ENCODE data around the gene HK1. TPM values are rescaled to one million over a fixed set of nuclear protein-coding genes. Genes with fewer than 3 reads are reported as not detected.
"Not testable (repeated sequence)": the region's sequence is repeated elsewhere in the genome, so short reads cannot be mapped to it uniquely, and the experiment has no call there.

The HK1 gene
- total RNA-seq, 2 experiments from 2014 or later = 118 to 123 TPM

DNA sequence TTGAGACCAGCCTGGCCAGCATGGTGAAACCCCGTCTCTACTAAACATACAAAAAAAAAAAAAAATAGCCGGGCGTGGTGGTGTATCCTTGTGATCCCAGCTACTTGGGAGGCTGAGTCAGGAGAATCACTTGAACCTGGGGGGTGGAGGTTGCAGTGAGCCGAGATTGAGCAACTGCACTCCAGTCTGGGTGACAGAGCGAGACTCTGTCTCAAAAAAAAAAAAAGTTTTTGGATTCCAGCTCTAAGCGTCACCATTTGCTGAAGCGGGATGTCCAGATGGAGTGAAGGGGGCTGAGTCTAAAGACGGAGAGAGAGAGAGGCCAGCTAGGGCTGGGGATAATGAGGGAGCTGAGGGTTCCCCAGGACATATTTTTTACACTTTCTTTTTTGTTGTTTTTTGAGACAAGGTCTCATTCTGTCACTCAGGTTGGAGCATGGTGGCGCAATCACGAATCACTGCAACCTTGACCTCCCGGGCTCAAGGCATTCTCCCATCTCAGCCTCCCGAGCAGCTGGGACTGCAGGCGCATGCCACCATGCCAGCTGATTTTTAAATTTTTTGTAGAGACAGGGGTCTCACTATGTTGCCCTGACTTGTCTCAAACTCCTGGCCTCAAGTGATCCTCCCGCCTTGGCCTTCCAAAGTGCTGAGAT is 9.4 kb upstream of the HK1 start:
- DNase-seq (no peak), ATAC-seq (ENCODE audit: low read depth) (no peak)
- Mint-ChIP-seq H3K36me3 (no peaks in the 10 kb centered on the region), H3K4me3 (no peak overlapping the region), H3K27me3 (peaks cover 7% of the 10 kb centered on the region), H3K9me3 (no peaks in the 10 kb centered on the region), H3K27ac (no peak overlapping the region), H3K4me1 (peaks cover 6% of the 10 kb centered on the region)
- POLR2A ChIA-PET = no interaction called here

DNA sequence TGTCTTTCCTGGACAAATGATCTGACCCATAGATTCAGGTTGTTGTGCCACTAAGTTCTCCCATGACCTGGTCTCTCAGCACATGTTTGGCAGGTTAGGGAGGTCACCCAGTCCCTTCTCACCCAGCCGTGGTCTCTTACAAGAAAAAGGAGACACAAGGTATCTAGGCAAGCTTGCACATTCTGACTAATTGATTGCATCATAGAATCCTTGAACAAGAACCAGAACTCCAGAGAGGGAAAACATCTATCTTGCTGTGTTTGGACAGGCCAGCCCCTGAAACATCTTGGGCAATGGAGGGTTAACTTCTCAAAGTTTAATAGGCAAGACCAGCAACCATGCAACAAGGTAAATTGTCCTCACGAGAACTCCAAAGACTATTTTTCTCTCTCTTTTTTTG is 8.5 kb upstream of the HK1 start:
- Mint-ChIP-seq H3K9me3 (no peaks in the 10 kb centered on the region), H3K27me3 (peaks cover 7% of the 10 kb centered on the region), H3K36me3 (no peaks in the 10 kb centered on the region), H3K4me1 (peaks cover 6% of the 10 kb centered on the region), H3K27ac (no peak overlapping the region), H3K4me3 (no peak overlapping the region)
- ATAC-seq (ENCODE audit: low read depth) = no peak
- POLR2A ChIA-PET = interaction anchor here (1.0 kb wide), 1 partner anchor 48 kb away, joined by 3 read pairs; no protein-coding TSS in a partner anchor
- no peak for DNase-seq

DNA sequence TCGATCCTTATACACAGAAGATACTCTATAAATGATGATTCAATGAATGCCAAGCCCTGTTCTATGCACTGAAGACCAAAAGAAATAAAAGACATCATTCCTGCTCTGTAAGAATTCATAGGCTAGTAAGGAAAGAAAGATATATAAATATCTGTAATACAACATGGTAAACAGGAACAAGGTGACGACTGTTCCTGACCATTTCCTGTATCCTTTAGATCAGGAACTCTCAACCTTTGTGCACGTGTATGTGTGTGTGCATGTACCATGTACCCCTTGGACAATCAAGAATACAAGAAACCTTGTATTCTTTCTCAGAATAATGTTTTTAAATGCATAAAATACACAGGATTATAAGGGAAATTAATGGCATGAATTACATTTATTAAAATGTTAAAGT is 7.3 kb upstream of the HK1 start:
- Mint-ChIP-seq H3K9me3 (no peaks in the 10 kb centered on the region), H3K4me3 (no peak overlapping the region), H3K4me1 (peaks cover 6% of the 10 kb centered on the region), H3K27me3 (peaks cover 7% of the 10 kb centered on the region), H3K36me3 (no peaks in the 10 kb centered on the region), H3K27ac (no peak overlapping the region)
- POLR2A ChIA-PET = no interaction called here
- DNase-seq (no peak), ATAC-seq (ENCODE audit: low read depth) (no peak)

DNA sequence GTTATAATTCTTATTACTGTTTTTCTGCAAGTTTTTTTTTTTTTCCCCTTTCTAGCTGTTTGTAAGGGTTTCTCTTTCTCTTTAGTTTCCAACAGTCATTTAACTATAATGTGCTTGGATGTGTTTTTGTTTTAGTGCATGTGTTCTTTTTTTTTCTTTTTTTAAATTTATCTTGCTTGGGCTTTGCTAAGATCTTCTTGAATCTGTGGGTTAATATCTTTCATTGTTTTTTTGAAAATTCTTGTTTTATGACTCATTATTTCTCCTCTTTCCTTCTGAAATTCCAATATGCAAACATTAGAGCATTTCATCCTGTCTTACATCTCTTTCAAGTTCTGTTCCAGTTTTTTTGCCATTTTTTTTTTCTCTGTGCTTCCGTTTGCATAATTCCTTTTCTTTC is 5.7 kb upstream of the HK1 start:
- H3K9me3 Mint-ChIP-seq = no peaks in the 10 kb centered on the region
- H3K4me3 Mint-ChIP-seq = no peak overlapping the region
- DNase-seq = no peak
- H3K27ac Mint-ChIP-seq = no peak overlapping the region
- H3K36me3 Mint-ChIP-seq = no peaks in the 10 kb centered on the region
- ATAC-seq (ENCODE audit: low read depth) = no peak
- peaks cover 7% of the 10 kb centered on the region for H3K27me3 Mint-ChIP-seq
- peaks cover 4% of the 10 kb centered on the region for H3K4me1 Mint-ChIP-seq
- POLR2A ChIA-PET = no interaction called here

DNA sequence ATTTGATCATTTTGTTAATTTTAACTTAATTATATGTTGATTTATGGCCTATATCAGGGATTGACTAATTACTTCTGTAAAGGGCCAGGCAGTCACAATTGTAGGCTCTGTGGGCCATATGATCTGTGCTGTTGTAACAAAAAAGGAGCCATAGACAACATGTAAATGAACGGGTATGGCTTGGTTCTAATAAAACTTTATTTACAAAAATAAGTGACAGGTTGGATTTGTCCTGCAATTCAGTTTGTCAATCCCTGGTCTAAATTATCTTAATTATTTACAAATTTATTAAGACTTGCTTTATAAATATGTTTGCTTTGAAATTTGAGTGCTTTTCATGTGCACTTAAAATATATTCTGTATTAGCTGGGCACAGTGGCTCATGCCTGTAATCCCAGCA is 2.9 kb upstream of the HK1 start:
- POLR2A ChIA-PET = no interaction called here
- ATAC-seq (ENCODE audit: low read depth) = no peak
- DNase-seq = no peak
- no peaks in the 10 kb centered on the region for H3K9me3 Mint-ChIP-seq
- peaks cover 4% of the 10 kb centered on the region for H3K4me1 Mint-ChIP-seq
- no peaks in the 10 kb centered on the region for H3K36me3 Mint-ChIP-seq
- no peak overlapping the region for H3K4me3 Mint-ChIP-seq
- no peaks in the 10 kb centered on the region for H3K27me3 Mint-ChIP-seq
- H3K27ac Mint-ChIP-seq = no peak overlapping the region

DNA sequence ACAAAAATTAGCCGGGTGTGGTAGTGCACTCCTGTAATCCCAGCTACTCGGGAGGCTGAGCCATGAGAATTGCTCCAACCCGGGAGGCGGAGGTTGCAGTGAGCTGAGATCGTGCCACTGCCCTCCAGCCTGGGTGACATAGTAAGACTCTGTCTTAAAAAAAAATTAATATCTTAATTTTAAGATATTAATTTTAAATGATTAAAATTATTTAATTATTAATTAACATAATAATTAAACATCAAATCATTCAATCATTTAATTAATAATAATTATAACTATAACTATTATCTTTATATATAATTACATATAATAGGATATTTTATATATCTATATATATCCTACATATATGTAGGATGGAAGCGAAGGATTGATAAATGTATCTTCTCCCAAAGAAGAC is 1.8 kb upstream of the HK1 start:
- DNase-seq = no peak
- POLR2A ChIA-PET = no interaction called here
- ATAC-seq (ENCODE audit: low read depth) = no peak
- no peaks in the 10 kb centered on the region for H3K36me3 Mint-ChIP-seq
- H3K9me3 Mint-ChIP-seq = no peaks in the 10 kb centered on the region
- no peak overlapping the region for H3K27ac Mint-ChIP-seq
- no peak overlapping the region for H3K4me3 Mint-ChIP-seq
- H3K4me1 Mint-ChIP-seq = no peaks in the 10 kb centered on the region
- peaks cover 4% of the 10 kb centered on the region for H3K27me3 Mint-ChIP-seq

DNA sequence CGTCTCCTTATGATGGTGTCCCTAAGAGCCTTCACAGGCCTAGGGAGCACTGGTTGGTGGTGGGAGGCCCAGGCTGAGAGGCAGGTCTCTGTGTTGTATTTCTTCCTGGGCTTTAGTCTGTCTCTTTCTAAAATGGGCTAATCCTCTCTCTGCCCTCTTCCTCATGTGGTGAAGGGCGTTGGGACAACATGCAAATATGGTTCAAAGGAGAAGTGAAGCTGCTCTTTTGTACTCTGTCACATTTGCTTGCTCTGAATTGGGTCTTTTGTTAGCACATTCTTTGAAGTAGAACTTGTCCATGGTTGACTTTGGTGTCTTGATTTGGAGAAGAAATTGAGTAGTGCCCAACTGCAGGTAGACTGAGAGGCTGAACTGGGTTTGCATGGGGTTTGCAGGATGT is 814 bp downstream of the HK1 start:
- Mint-ChIP-seq H3K9me3 (no peaks in the 10 kb centered on the region), H3K4me1 (no peaks in the 10 kb centered on the region), H3K36me3 (no peaks in the 10 kb centered on the region), H3K27me3 (peaks cover 6% of the 10 kb centered on the region), H3K27ac (no peak overlapping the region), H3K4me3 (no peak overlapping the region)
- ATAC-seq (ENCODE audit: low read depth) (no peak), DNase-seq (no peak)
- POLR2A ChIA-PET = no interaction called here

DNA sequence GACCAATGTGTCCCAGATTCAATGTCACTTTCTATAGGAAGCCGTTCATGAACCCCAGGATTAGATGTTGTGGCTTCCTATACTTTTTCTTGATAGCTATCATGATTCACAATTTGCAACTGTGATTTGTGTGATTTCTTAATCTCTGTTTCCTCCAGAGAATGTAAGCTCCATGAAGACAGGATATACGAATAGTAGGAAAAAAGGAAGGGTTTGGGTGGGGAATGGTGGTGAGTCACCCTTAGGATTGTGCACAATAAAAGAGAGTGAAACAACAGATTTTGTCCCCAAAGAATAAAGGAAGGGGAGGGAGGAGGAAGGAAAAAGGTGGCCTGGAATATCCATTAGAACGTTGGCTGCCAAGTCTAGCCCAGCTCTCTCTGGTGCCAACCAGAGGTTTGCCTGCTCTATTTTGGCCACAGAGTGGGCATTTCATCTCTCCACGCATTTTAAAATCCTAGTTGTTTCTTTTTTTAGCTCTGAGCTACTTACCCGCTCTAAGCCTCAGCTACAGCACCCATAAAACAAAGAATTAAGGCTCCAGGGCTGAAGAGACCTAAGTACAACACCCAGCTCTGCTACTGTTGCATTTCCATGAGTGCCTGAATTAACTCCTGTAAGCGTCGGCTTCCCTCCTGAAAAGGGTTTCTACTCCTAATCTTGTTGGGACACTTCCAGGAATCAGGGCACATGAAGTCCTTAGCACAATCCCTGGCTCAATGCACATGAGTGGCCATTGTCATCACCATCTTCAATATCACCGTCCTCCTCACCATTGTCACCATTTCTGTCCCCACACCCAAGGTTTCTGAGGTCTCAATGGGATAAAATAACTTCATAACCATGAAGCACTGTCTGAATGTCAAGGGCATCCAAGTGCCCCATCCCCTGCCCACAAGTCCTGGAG is 3.5 kb downstream of the HK1 start:
- DNase-seq (no peak), ATAC-seq (ENCODE audit: low read depth) (no peak)
- POLR2A ChIA-PET = no interaction called here
- Mint-ChIP-seq H3K4me1 (no peaks in the 10 kb centered on the region), H3K36me3 (no peaks in the 10 kb centered on the region), H3K27ac (no peak overlapping the region), H3K27me3 (peaks cover 6% of the 10 kb centered on the region), H3K9me3 (no peaks in the 10 kb centered on the region), H3K4me3 (no peak overlapping the region)

DNA sequence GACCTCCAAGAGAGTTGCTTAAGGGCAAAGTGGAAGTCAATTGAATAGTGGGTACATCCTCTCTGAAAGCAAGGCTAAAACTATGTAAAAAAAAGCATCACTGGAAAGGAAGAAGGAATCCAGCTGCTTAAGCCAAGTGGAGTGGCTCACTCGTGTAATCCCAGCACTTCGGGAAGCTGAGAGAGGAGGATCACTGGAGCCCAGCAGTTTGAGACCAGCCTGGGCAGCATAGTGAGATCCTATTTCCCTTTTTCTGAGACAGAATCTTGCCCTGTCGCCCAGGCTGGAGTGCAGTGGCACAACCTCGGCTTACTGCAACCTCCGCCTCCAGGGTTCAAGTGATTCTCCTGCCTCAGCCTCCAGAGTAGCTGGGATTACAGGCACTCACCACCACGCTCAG is 6.1 kb downstream of the HK1 start:
- POLR2A ChIA-PET; H3K9me3 Mint-ChIP-seq; H3K27me3 Mint-ChIP-seq; H3K36me3 Mint-ChIP-seq; H3K27ac Mint-ChIP-seq; H3K4me1 Mint-ChIP-seq; ATAC-seq (ENCODE audit: low read depth); DNase-seq; H3K4me3 Mint-ChIP-seq: not testable (repeated sequence)

DNA sequence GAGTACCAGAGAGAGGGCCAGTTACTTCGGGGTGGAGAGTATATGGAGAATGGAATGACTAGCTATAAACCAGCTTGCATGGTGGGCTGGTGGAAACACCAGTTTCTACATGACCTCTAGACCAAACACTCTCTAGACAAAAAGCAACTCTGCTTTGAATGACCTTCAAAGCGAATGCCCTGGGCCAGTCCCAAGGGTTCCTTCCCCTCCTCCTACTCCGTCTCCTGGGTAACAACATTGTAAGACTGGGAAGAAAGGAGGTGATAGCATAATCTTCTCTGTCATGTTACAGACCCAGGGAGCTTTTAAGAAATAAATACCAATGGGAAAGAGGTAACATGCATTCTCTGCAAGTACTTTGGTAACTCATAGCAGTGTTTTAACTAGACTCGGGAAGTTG is 7.4 kb downstream of the HK1 start:
- H3K27me3 Mint-ChIP-seq = peaks cover 6% of the 10 kb centered on the region
- DNase-seq (no peak), ATAC-seq (ENCODE audit: low read depth) (no peak)
- H3K9me3 Mint-ChIP-seq = no peaks in the 10 kb centered on the region
- H3K4me1 Mint-ChIP-seq = no peaks in the 10 kb centered on the region
- POLR2A ChIA-PET = no interaction called here
- H3K4me3 Mint-ChIP-seq = no peak overlapping the region
- no peak overlapping the region for H3K27ac Mint-ChIP-seq
- H3K36me3 Mint-ChIP-seq = no peaks in the 10 kb centered on the region

DNA sequence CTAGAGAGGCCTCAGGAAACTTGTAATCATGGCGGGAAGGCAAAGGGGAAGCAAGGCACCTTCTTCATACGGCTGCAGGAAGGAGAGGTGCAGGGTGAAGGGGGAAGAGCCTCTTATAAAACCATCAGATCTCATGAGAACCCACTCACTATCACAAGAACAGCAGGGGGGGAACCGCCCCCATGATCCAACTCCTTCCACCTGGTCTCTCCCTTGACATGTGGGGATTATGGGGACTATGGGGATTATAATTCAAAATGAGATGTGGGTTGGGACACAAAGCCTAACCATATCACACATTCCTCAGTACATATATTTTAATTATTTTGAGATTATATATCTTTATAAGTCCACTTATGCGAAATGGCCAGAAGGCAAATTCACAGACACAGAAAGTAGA is 8.9 kb downstream of the HK1 start:
- no peaks in the 10 kb centered on the region for H3K9me3 Mint-ChIP-seq
- POLR2A ChIA-PET = interaction anchor here (0.5 kb wide), 1 partner anchor 39 kb away, joined by 3 read pairs; no protein-coding TSS in a partner anchor
- no peak for ATAC-seq (ENCODE audit: low read depth)
- no peak overlapping the region for H3K27ac Mint-ChIP-seq
- H3K4me3 Mint-ChIP-seq = no peak overlapping the region
- DNase-seq = no peak
- no peaks in the 10 kb centered on the region for H3K4me1 Mint-ChIP-seq
- H3K36me3 Mint-ChIP-seq = no peaks in the 10 kb centered on the region
- peaks cover 2% of the 10 kb centered on the region for H3K27me3 Mint-ChIP-seq

DNA sequence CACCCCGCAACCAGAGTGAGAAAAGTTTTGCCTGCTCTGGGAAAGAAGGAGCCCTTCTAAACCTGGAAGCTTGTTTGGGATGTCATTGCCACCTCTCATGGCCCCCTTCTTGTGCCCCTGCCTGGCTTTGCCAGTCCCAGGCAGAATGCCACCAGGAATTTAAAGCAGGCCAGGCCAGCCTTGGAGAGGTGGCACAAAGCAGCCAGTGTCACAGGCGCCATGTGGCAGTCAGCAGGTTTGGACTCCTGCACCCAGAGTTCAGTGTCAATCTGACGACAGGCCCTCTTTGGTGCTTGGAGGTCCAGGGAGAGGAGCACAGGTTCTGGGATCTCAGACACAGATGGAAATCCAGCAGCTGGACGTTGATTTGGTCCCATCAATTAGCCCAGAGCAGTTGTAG is 12.7 kb downstream of the HK1 start:
- Mint-ChIP-seq H3K36me3 (no peaks in the 10 kb centered on the region), H3K27ac (no peak overlapping the region), H3K4me3 (no peak overlapping the region), H3K27me3 (peaks cover 3% of the 10 kb centered on the region), H3K4me1 (peaks cover 3% of the 10 kb centered on the region), H3K9me3 (no peaks in the 10 kb centered on the region)
- DNase-seq (no peak), ATAC-seq (ENCODE audit: low read depth) (no peak)
- POLR2A ChIA-PET = no interaction called here

DNA sequence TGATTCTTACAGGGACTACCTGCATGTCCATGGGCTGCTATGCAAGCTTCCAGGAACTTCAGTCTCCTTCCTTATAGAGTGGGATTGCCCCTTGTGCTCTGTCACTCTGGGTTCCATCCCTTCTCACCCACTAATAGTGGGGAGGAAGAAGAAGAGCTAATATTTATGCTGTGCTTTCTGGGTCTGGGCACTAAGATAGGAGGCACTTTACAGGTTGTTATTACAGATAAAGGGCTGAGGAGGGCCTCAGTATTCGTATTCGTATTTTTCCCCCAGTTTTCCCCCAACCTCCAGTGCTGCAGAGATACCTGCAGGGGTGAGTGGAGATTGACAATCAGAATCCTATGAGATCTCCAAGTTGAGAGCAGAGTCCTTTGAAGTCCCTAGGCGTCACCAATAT is 14.2 kb downstream of the HK1 start:
- no peak overlapping the region for H3K27ac Mint-ChIP-seq
- no peaks in the 10 kb centered on the region for H3K9me3 Mint-ChIP-seq
- H3K27me3 Mint-ChIP-seq = peaks cover 8% of the 10 kb centered on the region
- POLR2A ChIA-PET = interaction anchor here (1.4 kb wide), 1 partner anchor 25 kb away, joined by 3 read pairs; no protein-coding TSS in a partner anchor
- H3K4me3 Mint-ChIP-seq = no peak overlapping the region
- ATAC-seq (ENCODE audit: low read depth) (no peak), DNase-seq (no peak)
- no peaks in the 10 kb centered on the region for H3K36me3 Mint-ChIP-seq
- H3K4me1 Mint-ChIP-seq = peaks cover 3% of the 10 kb centered on the region

DNA sequence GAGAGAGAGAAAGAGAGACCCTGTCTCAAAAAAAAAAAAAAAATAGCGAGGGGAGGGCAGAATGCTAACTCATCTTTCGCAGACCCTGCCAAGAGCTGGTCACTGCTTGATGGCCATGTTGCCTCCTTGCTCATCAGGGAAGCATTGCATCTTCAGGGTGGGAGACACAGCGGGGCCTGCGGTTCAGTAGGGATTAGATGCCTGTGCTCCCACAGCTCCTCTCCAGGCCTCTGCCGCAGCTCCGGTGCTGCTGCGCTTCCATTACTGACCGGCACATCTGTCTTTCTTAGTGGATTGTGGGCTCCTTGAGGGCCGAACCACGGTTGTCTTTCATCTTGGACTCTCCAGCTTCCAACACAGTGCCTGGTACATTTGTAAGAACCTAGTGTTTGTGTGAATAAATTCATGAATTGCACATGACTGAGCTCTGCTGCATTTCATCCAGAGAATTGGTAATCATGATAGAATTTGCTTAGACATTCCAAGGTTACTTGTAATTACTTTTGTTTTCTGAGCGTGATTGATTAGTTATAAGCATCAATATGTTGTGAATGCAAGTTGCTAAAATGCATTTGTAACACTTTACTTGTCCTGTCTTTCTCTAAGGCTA is 16.8 kb downstream of the HK1 start:
- DNase-seq (no peak), ATAC-seq (ENCODE audit: low read depth) (no peak)
- Mint-ChIP-seq H3K9me3 (no peaks in the 10 kb centered on the region), H3K4me3 (no peak overlapping the region), H3K36me3 (no peaks in the 10 kb centered on the region), H3K27me3 (peaks cover 8% of the 10 kb centered on the region), H3K4me1 (peaks cover 3% of the 10 kb centered on the region), H3K27ac (no peak overlapping the region)
- POLR2A ChIA-PET = no interaction called here
